Ovary (tissue), 3 donors: ENCODE results near the gene NFIB.

ENCODE experiments used
- CTCF ChIP-seq, 3 donors: fragments of 450-650 bp in 2 of 3; fragments of 200-600 bp in 1 of 3; IDR thresholded peaks; one replicate each; pipeline versions ENCODE4 v1.5.1 to v1.8.0; 2016 to 2022; ENCODE audit warnings: antibody characterized with exemption in 3 of 3, mild to moderate bottlenecking in 1 of 3
- EP300 ChIP-seq: sonication (generic); formaldehyde crosslinking; IDR thresholded peaks from one replicate; pipeline ENCODE4 v1.6.1; 2017; ENCODE audit warnings: antibody characterized with exemption
- POLR2A ChIP-seq: fragments of 450-650 bp; IDR thresholded peaks from one replicate; pipeline ENCODE4 v1.6.1; 2017; ENCODE audit warnings: antibody characterized with exemption, mild to moderate bottlenecking, moderate library complexity
- donor health status: DM: no; HTN: no; CAD: no.

- TF ChIP-seq CTCF (IDR thresholded peaks at IDR 0.05) (no peak), POLR2A (no peak), EP300 (no peak)
Observed at GRCh38 chr9:14248149-14248548, 65.8 kb downstream of the NFIB start.
